H1 (cell line): ENCODE data around the gene LRRC17. TPM values are rescaled to one million over a fixed set of nuclear protein-coding genes. Genes with fewer than 3 reads are reported as not detected.
A peak's percentile ranks its signal among the peaks of the same experiment; 100 is the strongest.

Source experiments
- CTCF ChIA-PET: fragments of 300-600 bp; sonication (Branson Sonifier 250); formaldehyde crosslinking; loops from one replicate; lab custom pipeline; 2021; ENCODE audit not compliant: partially characterized antibody; lab: Charles Lee
- POLR2A ChIA-PET: fragments of 300-600 bp; sonication (Branson Sonifier 250); formaldehyde crosslinking; loops from one replicate; lab custom pipeline; 2021; ENCODE audit warnings: inconsistent platforms; ENCODE audit not compliant: partially characterized antibody; lab: Charles Lee
- DNase-seq, 2 experiments: peaks; one replicate each; pipeline versions ENCODE4 v3.0.0 to v3.0.0-alpha.2; 2010 to 2022; ENCODE audit warnings: low spot score in 2 of 2, low read depth in 1 of 2, mixed read lengths in 1 of 2
- FAIRE-seq: peaks from 2 replicates; lab custom pipeline; 2011; peaks lifted over from hg19 to GRCh38; lab: Jason Lieb, UNC
- H2AFZ ChIP-seq: 2 replicates; pipeline ENCODE4 v1.8.1; 2012; ENCODE audit warnings: low read length, inconsistent platforms
- H2AK5ac ChIP-seq: 2 replicates; pipeline ENCODE4 v1.6.1; 2013; ENCODE audit warnings: low read depth, low read length
- H2BK120ac ChIP-seq: replicated peaks from 2 replicates; pipeline ENCODE3; 2013; ENCODE audit warnings: low read depth, low read length, inconsistent platforms
- H2BK12ac ChIP-seq: 2 replicates; pipeline ENCODE4 v1.6.1; 2013; ENCODE audit warnings: low read depth, low read length
- H2BK15ac ChIP-seq: 2 replicates; pipeline ENCODE4 v1.6.1; 2013; ENCODE audit warnings: low read length
- H2BK20ac ChIP-seq: 2 replicates; pipeline ENCODE4 v1.6.1; 2013; ENCODE audit warnings: low read length
- H2BK5ac ChIP-seq: 2 replicates; pipeline ENCODE4 v1.6.1; 2013; ENCODE audit warnings: low read depth, low read length
- H3K14ac ChIP-seq: 2 replicates; pipeline ENCODE4 v1.6.1; 2013; ENCODE audit warnings: inconsistent platforms; ENCODE audit not compliant: insufficient read length
- H3K18ac ChIP-seq: 2 replicates; pipeline ENCODE4 v1.6.1; 2013; ENCODE audit warnings: low read length; ENCODE audit errors: extremely low read depth
- H3K23ac ChIP-seq: 2 replicates; pipeline ENCODE4 v1.6.1; 2013; ENCODE audit warnings: inconsistent platforms; ENCODE audit not compliant: insufficient read length
- H3K23me2 ChIP-seq: 2 replicates; pipeline ENCODE4 v1.6.1; 2013; ENCODE audit warnings: low read depth, low read length
- H3K27ac ChIP-seq: 2 replicates; pipeline ENCODE4 v1.6.1; 2011; ENCODE audit warnings: low read depth, low read length, inconsistent platforms
- H3K27me3 ChIP-seq, 4 experiments: replicated peaks in 1 of 4; 1 replicate in 1 of 4; 2 replicates in 3 of 4; pipeline versions ENCODE4 v1.6.1 to v1.8.1; 2011 to 2013; ENCODE audit warnings: low read length in 3 of 4, mild to moderate bottlenecking in 3 of 4, inconsistent platforms in 2 of 4, mixed read lengths in 2 of 4, moderate library complexity in 1 of 4; ENCODE audit not compliant: control insufficient read depth in 3 of 4, insufficient read depth in 3 of 4; ENCODE audit errors: extremely low read depth in 1 of 4
- H3K36me3 ChIP-seq, 4 experiments: 2 replicates each; pipeline versions ENCODE4 v1.6.1 to v1.8.1; 2011 to 2013; ENCODE audit warnings: mild to moderate bottlenecking in 4 of 4, low read length in 3 of 4, moderate library complexity in 2 of 4, control low read depth in 1 of 4, inconsistent platforms in 1 of 4; ENCODE audit not compliant: insufficient read depth in 4 of 4, control insufficient read depth in 2 of 4
- H3K4ac ChIP-seq: replicated peaks from 2 replicates; pipeline ENCODE3; 2013; ENCODE audit warnings: low read length, low read depth, mixed read lengths, inconsistent platforms; ENCODE audit not compliant: insufficient read length
- H3K4me1 ChIP-seq, 4 experiments: replicated peaks in 1 of 4; 1 replicate in 1 of 4; 2 replicates in 3 of 4; pipeline versions ENCODE4 v1.6.1 to v1.8.1; 2011 to 2013; ENCODE audit warnings: low read length in 3 of 4, inconsistent platforms in 2 of 4, mixed read lengths in 1 of 4; ENCODE audit not compliant: insufficient read depth in 4 of 4, control insufficient read depth in 3 of 4
- H3K4me2 ChIP-seq, 2 experiments: 2 replicates each; pipeline versions ENCODE4 v1.6.1 to v1.8.1; 2011 to 2013; ENCODE audit warnings: low read depth in 2 of 2, low read length in 2 of 2, control low read depth in 1 of 2, inconsistent platforms in 1 of 2, mild to moderate bottlenecking in 1 of 2; ENCODE audit not compliant: insufficient read depth in 1 of 2
- H3K4me3 ChIP-seq, 4 experiments: fragments of 200-600, 300-600 bp in 1 of 4; sonication (generic), shearing (Covaris generic), sonication (Bioruptor Twin) in 1 of 4; 2 replicates each; pipeline versions ENCODE4 v1.5.1 to v1.8.1; 2011 to 2016; ENCODE audit warnings: low read length in 4 of 4, low read depth in 3 of 4, control low read depth in 2 of 4, inconsistent platforms in 2 of 4, mild to moderate bottlenecking in 2 of 4, mixed read lengths in 1 of 4, moderate library complexity in 1 of 4; ENCODE audit not compliant: insufficient read depth in 2 of 4; ENCODE audit errors: extremely low read depth in 1 of 4
- H3K56ac ChIP-seq: replicated peaks from 2 replicates; pipeline ENCODE3; 2013; ENCODE audit warnings: low read depth, mild to moderate bottlenecking, mixed read lengths, low read length, inconsistent platforms; ENCODE audit not compliant: insufficient read length
- H3K79me1 ChIP-seq: 2 replicates; pipeline ENCODE4 v1.6.1; 2013; ENCODE audit warnings: low read depth, low read length, control low read depth
- H3K79me2 ChIP-seq, 2 experiments: 2 replicates each; pipeline versions ENCODE4 v1.6.1 to v1.8.1; 2012 to 2013; ENCODE audit warnings: low read length in 2 of 2, mild to moderate bottlenecking in 2 of 2, inconsistent platforms in 1 of 2; ENCODE audit not compliant: insufficient read depth in 2 of 2, control insufficient read depth in 1 of 2
- H3K9ac ChIP-seq, 4 experiments: replicated peaks in 1 of 4; 1 replicate in 1 of 4; 2 replicates in 3 of 4; pipeline versions ENCODE4 v1.6.1 to v1.8.1; 2011 to 2013; ENCODE audit warnings: low read depth in 3 of 4, low read length in 3 of 4, control low read depth in 2 of 4, mild to moderate bottlenecking in 2 of 4, moderate library complexity in 2 of 4, inconsistent platforms in 1 of 4; ENCODE audit errors: extremely low read depth in 1 of 4
- H3K9me3 ChIP-seq, 2 experiments: 2 replicates each; pipeline versions ENCODE4 v1.6.1 to v1.8.1; 2012 to 2013; ENCODE audit warnings: mild to moderate bottlenecking in 2 of 2, moderate library complexity in 2 of 2, control low read depth in 1 of 2, inconsistent platforms in 1 of 2, low read depth in 1 of 2, low read length in 1 of 2, mixed read lengths in 1 of 2; ENCODE audit not compliant: insufficient read depth in 2 of 2
- H4K20me1 ChIP-seq, 2 experiments: replicated peaks in 1 of 2; 2 replicates each; pipeline versions ENCODE3 to v1.8.1; 2011 to 2013; ENCODE audit warnings: inconsistent platforms in 2 of 2, low read length in 2 of 2, mild to moderate bottlenecking in 1 of 2; ENCODE audit not compliant: insufficient read depth in 2 of 2, control insufficient read depth in 1 of 2
- H4K5ac ChIP-seq: 2 replicates; pipeline ENCODE4 v1.6.1; 2013; ENCODE audit warnings: low read length, low read depth, mixed read lengths, inconsistent platforms; ENCODE audit not compliant: insufficient read length
- H4K8ac ChIP-seq: 2 replicates; pipeline ENCODE4 v1.8.0; 2013; ENCODE audit warnings: mild to moderate bottlenecking, moderate library complexity, low read length, inconsistent platforms; ENCODE audit not compliant: insufficient read depth; ENCODE audit errors: extremely low read depth
- H4K91ac ChIP-seq: replicated peaks from 2 replicates; pipeline ENCODE3; 2013; ENCODE audit warnings: low read length, mixed read lengths, inconsistent platforms; ENCODE audit not compliant: insufficient read length
- CBX8 ChIP-seq: fragments of 300-800, 300-1000 bp; sonication (generic); IDR thresholded peaks from 2 replicates; pipeline ENCODE4 v1.7.1; 2016; ENCODE audit warnings: low read depth, low read length, borderline replicate concordance
- CHD1 ChIP-seq: IDR thresholded peaks from 2 replicates; pipeline ENCODE4 v1.6.1; 2012; ENCODE audit warnings: low read depth, low read length, improper control_type of control experiment
- KDM4A ChIP-seq: IDR thresholded peaks from one replicate; pipeline ENCODE4 v1.7.1; 2012; ENCODE audit warnings: low read depth, mild to moderate bottlenecking, moderate library complexity, low read length, inconsistent platforms; ENCODE audit not compliant: severe bottlenecking
- POU5F1 ChIP-seq: IDR thresholded peaks from 2 replicates; pipeline ENCODE4 v1.6.1; 2011; ENCODE audit warnings: low read depth, mild to moderate bottlenecking, low read length, moderate library complexity
- RFX5 ChIP-seq: IDR thresholded peaks from 2 replicates; pipeline ENCODE4 v1.6.1; 2011; ENCODE audit warnings: low read depth, low read length, improper control_type of control experiment, borderline replicate concordance
- RNF2 ChIP-seq: fragments of 200-900, 300-1000 bp; sonication (generic); IDR thresholded peaks from 2 replicates; pipeline ENCODE4 v1.7.1; 2016; ENCODE audit warnings: borderline replicate concordance, low read depth, mild to moderate bottlenecking, antibody characterized with exemption, low read length; ENCODE audit not compliant: poor library complexity, severe bottlenecking; ENCODE audit errors: missing control alignments
- SIRT6 ChIP-seq: IDR thresholded peaks from one replicate; pipeline ENCODE4 v1.7.1; 2012; ENCODE audit warnings: low read length, inconsistent platforms
- SP2 ChIP-seq: IDR thresholded peaks from 2 replicates; pipeline ENCODE4 v1.6.1; 2012; ENCODE audit warnings: mild to moderate bottlenecking, low read length, inconsistent platforms
- SRF ChIP-seq: IDR thresholded peaks from 2 replicates; pipeline ENCODE4 v1.6.1; 2011; ENCODE audit warnings: mild to moderate bottlenecking, low read depth, low read length, moderate library complexity
- TBP ChIP-seq: IDR thresholded peaks from 2 replicates; pipeline ENCODE4 v1.6.1; 2011; ENCODE audit warnings: low read depth, low read length, improper control_type of control experiment
- TCF12 ChIP-seq: IDR thresholded peaks from 2 replicates; pipeline ENCODE4 v1.6.1; 2011; ENCODE audit warnings: low read depth, mild to moderate bottlenecking, low read length
- TEAD4 ChIP-seq: IDR thresholded peaks from 2 replicates; pipeline ENCODE4 v1.6.1; 2012; ENCODE audit warnings: low read depth, low read length, inconsistent platforms, mixed read lengths
- WGBS, 2 experiments: shearing (Covaris generic) in 1 of 2; methylation state at CpG; one replicate each; pipeline versions ENCODE4 v1.1.6 to v1.1.7; 2013 to 2015; ENCODE audit warnings: low lambda C conversion rate in 2 of 2, mixed read lengths in 2 of 2, inconsistent platforms in 1 of 2, low coverage in 1 of 2, missing lambda C conversion rate in 1 of 2; ENCODE audit not compliant: insufficient replicate concordance in 2 of 2, insufficient coverage in 1 of 2, insufficient read length in 1 of 2; ENCODE audit errors: extremely low coverage in 1 of 2, missing lambda C conversion rate in 1 of 2; 5-methylcytosine and 5-hydroxymethylcytosine counted together
- polyA plus RNA-seq, 7 experiments: library from polyadenylated mRNA; depleted of rRNA in 3 of 7; stranded (reverse) in 5 of 7; unstranded in 2 of 7; fragments of >200 nt in 5 of 7; fragments of 200-250 nt in 2 of 7; gene quantifications; 1 replicate in 5 of 7; 2 replicates in 1 of 7; 4 replicates in 1 of 7; pipeline versions ENCODE4 v1.2.1 to v1.2.3, GENCODE V29; 2011 to 2013; ENCODE audit warnings: missing spikeins in 2 of 7, mixed read lengths in 2 of 7
- total RNA-seq: library from RNA; stranded (reverse); fragmentation: NEBNext Ultra II Directional; extraction: Animal tissue kit (Norgen Biotek cat#: 25700); gene quantifications from 2 replicates; pipeline ENCODE4 v1.2.1, GENCODE V29; 2021

The LRRC17 gene
- total and polyA plus RNA-seq, 2 of the 8 experiments (the other 6 are each of a cell fraction or from before 2014, with no cell fraction given): 3.0 TPM

- H3K4me2 ChIP-seq: peak overlapping the region in 1 of 2 experiments; percentile 43; a peak in 2 of 4 replicates
- no peak overlapping the region for H2AFZ ChIP-seq
- no peaks in the 10 kb centered on the region for H3K9me3 ChIP-seq
- H3K23me2 ChIP-seq: no peaks in the 10 kb centered on the region
- H4K20me1 ChIP-seq: no peaks in the 10 kb centered on the region
- peak overlapping the region; percentile 18 for H4K5ac ChIP-seq
- H4K8ac ChIP-seq: no peak overlapping the region
- peak overlapping the region; percentile 45 for H4K91ac ChIP-seq
- H3K4ac ChIP-seq: no peak overlapping the region
- H3K14ac ChIP-seq: no peak overlapping the region
- H3K4me3 ChIP-seq: no peak overlapping the region
- H2BK12ac ChIP-seq: peak overlapping the region; percentile 93
- no peak overlapping the region for H2AK5ac ChIP-seq
- peaks cover 8 to 32% (median 27%) of the 10 kb centered on the region in 4 experiments for H3K4me1 ChIP-seq
- CTCF ChIA-PET: interaction anchor here (0.6 to 1.5 kb wide), 3 partner anchors 10 to 127 kb away, joined by 3 to 4 read pairs (median 3); no protein-coding TSS in a partner anchor
- WGBS, 2 experiments: 78% methylated on average over 6 of the region's 6 CpGs; no CpG with 5 or more reads in 1 of the 2 experiments
- H3K27ac ChIP-seq: no peak overlapping the region
- H3K9ac ChIP-seq: no peak overlapping the region
- no peaks in the 10 kb centered on the region for H3K79me2 ChIP-seq
- peak overlapping the region; percentile 81; the same call in 1 of the 2 replicates for H3K18ac ChIP-seq
- H2BK15ac ChIP-seq: 0 out of 2 replicates have a peak overlapping the region, but pooled peaks have one; percentile 77
- H3K23ac ChIP-seq: no peak overlapping the region
- FAIRE-seq: no peak
- no peak overlapping the region for H3K56ac ChIP-seq
- H2BK120ac ChIP-seq: peak overlapping the region; percentile 96
- peak overlapping the region; percentile 20; the same call in 1 of the 2 replicates for H2BK5ac ChIP-seq
- DNase-seq: no peak
- H3K27me3 ChIP-seq: no peaks in the 10 kb centered on the region
- H2BK20ac ChIP-seq: no peak overlapping the region
- no peaks in the 10 kb centered on the region for H3K79me1 ChIP-seq
- H3K36me3 ChIP-seq: no peaks in the 10 kb centered on the region
- POLR2A ChIA-PET: interaction anchor here (1.9 kb wide), 1 partner anchor 9 kb away, joined by 8 read pairs; no protein-coding TSS in a partner anchor
- TF ChIP-seq TBP (no peak), RNF2 (no peak), KDM4A (no peak), TEAD4 (no peak), SIRT6 (no peak), SP2 (no peak), TCF12 (no peak), RFX5 (no peak), POU5F1 (no peak), SRF (no peak), CHD1 (no peak), CBX8 (no peak)
Measured at GRCh38 chr7:102935450-102936115, 22.8 kb downstream of the LRRC17 start.
